22Rv1 (cell line): ENCODE results near the gene SAMD3.

ENCODE experiments used
- ZFX ChIP-seq: fragments of 450-650 bp; IDR thresholded peaks from 2 replicates; pipeline ENCODE4 v1.6.1; 2017; ENCODE audit warnings: antibody characterized with exemption, borderline replicate concordance
- TF ChIP-seq, protein P1 (sequence below): fragments of 450-650 bp; IDR thresholded peaks from 2 replicates; pipeline ENCODE4 v1.5.1; 2017; ENCODE audit warnings: mild to moderate bottlenecking

DNA sequence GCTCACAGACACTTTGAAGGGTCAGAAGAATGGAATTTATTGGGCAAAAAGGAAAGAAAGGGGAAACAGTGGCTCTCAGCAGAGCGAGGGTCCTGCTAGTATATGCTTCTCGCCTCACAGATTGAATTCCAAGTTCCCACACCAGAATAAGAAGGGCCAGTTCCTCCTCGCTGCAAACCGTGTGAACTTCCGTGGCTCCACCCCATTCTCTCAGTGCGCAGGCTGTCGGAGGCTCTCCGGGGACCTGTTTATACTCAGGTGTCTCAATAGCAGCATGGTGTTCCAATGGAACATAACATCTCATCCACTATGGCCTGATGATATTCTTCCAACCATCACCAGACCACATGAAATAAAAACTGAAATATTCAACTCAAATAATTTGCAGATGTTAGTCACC is 4.6 kb downstream of the SAMD3 start:
- TF ChIP-seq ZFX = no peak
- TF ChIP-seq, protein P1, sequence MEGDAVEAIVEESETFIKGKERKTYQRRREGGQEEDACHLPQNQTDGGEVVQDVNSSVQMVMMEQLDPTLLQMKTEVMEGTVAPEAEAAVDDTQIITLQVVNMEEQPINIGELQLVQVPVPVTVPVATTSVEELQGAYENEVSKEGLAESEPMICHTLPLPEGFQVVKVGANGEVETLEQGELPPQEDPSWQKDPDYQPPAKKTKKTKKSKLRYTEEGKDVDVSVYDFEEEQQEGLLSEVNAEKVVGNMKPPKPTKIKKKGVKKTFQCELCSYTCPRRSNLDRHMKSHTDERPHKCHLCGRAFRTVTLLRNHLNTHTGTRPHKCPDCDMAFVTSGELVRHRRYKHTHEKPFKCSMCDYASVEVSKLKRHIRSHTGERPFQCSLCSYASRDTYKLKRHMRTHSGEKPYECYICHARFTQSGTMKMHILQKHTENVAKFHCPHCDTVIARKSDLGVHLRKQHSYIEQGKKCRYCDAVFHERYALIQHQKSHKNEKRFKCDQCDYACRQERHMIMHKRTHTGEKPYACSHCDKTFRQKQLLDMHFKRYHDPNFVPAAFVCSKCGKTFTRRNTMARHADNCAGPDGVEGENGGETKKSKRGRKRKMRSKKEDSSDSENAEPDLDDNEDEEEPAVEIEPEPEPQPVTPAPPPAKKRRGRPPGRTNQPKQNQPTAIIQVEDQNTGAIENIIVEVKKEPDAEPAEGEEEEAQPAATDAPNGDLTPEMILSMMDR = no peak
